ENCODE data around the gene SLC36A2. TPM values are rescaled to one million over a fixed set of nuclear protein-coding genes. Genes with fewer than 3 reads are reported as not detected.

Gene SLC36A2
- under 1 TPM in 1 of 3 donors, not detected in 2; 0.16 TPM for total RNA-seq

DNA sequence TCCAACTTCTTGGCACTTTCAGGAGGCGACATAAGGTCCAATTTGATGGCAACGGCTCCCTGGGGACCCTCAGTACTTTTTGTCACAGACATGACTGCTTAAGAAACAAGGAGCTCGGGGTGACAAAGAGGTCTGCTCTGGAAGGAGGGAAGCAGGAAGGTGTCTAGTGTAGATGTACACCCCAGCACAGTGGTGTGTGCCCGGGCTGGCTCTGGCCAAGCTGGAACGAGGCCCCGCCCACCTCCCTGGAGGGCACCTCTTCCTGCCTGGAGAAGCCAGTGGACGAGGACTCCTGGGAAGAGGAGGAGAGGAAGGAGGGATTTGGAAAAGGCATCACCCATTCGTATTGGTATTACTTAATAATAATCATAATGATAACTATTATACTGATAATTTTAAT is at the start of gene SLC36A2:
Gene SLC36A2 (minus strand): TSS at position 191 of the 400 bp plus-strand sequence. CDS start 99 bp downstream, at position 92.
- Histone ChIP-seq H3K27ac (no peak within 1 kb of the TSS), H3K9me3 (no peaks in the 10 kb centered on the region)
- intact Hi-C loops (cut with DNase I; ENCODE audit: low total_unique reads), result no loop called here

DNA sequence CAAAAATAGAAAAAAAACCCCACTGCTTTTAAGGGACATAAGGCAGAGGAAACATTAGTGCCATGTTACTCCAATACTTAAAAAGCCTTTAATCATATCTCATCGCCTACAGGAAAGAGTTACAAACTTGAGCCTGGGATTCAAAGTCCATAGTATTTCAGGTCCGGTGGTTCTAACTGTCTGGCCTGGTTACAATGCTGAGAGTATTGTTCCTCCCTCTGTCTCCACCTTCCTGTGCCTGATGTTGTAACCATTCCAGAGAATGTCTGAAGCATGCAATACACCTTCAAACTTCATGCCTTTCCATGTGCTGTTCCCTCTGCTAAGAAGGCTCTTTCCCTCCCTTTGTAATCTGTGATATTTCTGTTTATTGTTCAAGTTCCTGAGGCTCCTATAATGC is 41.6 kb upstream of the SLC36A2 start:
- Histone ChIP-seq H3K27me3 (no peaks in the 10 kb centered on the region), H3K4me3 (no peak overlapping the region), H3K27ac (no peak overlapping the region), H3K9me3 (no peaks in the 10 kb centered on the region), H3K36me3 (no peaks in the 10 kb centered on the region), H3K4me1 (no peaks in the 10 kb centered on the region)
- TF ChIP-seq POLR2A (IDR thresholded peaks at IDR 0.05) (no peak), POLR2AphosphoS5 (IDR thresholded peaks at IDR 0.05) (no peak)
- TF ChIP-seq, protein P1, sequence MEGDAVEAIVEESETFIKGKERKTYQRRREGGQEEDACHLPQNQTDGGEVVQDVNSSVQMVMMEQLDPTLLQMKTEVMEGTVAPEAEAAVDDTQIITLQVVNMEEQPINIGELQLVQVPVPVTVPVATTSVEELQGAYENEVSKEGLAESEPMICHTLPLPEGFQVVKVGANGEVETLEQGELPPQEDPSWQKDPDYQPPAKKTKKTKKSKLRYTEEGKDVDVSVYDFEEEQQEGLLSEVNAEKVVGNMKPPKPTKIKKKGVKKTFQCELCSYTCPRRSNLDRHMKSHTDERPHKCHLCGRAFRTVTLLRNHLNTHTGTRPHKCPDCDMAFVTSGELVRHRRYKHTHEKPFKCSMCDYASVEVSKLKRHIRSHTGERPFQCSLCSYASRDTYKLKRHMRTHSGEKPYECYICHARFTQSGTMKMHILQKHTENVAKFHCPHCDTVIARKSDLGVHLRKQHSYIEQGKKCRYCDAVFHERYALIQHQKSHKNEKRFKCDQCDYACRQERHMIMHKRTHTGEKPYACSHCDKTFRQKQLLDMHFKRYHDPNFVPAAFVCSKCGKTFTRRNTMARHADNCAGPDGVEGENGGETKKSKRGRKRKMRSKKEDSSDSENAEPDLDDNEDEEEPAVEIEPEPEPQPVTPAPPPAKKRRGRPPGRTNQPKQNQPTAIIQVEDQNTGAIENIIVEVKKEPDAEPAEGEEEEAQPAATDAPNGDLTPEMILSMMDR (IDR thresholded peaks at IDR 0.05), result no peak
- no peak for DNase-seq (ENCODE audit: low spot score in 2 of 2)
- intact Hi-C loops (cut with DNase I; ENCODE audit: low total_unique reads), result no loop called here

More for the DNA sequence above, at the start of gene SLC36A2:
- TF ChIP-seq POLR2AphosphoS5 (IDR thresholded peaks at IDR 0.05) (no peak), POLR2A (IDR thresholded peaks at IDR 0.05) (no peak)
- TF ChIP-seq, protein P1 (IDR thresholded peaks at IDR 0.05), result no peak
- no peak within 1 kb of the TSS for H3K4me3 ChIP-seq
- DNase-seq (ENCODE audit: low spot score in 2 of 2), result no peak
- H3K36me3 ChIP-seq, result no peaks in the 10 kb centered on the region
- peaks cover 0 to 4% of the 10 kb centered on the region in 2 donors for H3K27me3 ChIP-seq
- no peaks in the 10 kb centered on the region for H3K4me1 ChIP-seq

DNA sequence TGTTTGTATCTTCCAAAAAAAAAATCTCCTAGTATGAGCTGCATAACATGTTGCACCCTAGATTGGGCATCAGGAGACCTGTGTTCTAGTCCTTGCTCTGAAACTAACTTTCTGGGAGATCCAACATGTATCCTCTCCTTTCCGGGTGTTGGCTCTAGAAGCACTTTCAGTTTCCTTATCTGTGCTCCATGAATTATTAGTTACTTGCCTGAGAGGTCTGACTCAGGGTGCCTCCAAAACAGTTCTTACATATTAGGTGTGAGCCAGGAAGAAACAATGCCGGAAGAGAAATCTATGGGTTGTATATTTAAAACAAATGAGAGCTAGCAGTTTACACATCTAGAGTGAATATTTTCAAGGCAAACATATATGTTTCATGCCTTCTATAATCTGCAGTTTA is 36.7 kb upstream of the SLC36A2 start:
- intact Hi-C loops (cut with DNase I; ENCODE audit: low total_unique reads), result no loop called here
- Histone ChIP-seq H3K36me3 (no peaks in the 10 kb centered on the region), H3K27ac (no peak overlapping the region), H3K27me3 (no peaks in the 10 kb centered on the region), H3K4me1 (no peaks in the 10 kb centered on the region), H3K4me3 (no peak overlapping the region), H3K9me3 (no peaks in the 10 kb centered on the region)
- no peak for DNase-seq (ENCODE audit: low spot score in 2 of 2)
- TF ChIP-seq, protein P1 (IDR thresholded peaks at IDR 0.05), result no peak
- TF ChIP-seq POLR2A (IDR thresholded peaks at IDR 0.05) (no peak), POLR2AphosphoS5 (IDR thresholded peaks at IDR 0.05) (no peak)

DNA sequence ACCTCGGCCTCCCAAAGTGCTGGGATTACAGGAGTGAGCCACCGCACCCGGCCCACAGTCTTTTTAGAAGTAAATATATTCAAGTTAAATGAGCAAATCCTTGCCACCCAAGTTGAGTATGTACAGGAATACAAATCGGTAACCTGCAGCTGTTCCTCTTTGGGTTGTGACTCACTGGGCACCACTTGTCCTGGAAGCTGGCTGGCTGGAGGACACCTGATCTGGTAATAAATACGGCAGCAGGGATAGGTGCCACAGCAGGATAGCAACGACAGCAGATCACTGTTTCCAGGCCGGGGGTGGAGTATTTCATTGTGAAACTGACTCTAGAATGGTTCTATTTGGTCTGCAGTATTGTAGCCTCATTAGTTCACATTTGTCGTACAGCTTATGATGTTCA is 35.7 kb upstream of the SLC36A2 start:
- Histone ChIP-seq H3K4me1 (no peaks in the 10 kb centered on the region), H3K27ac (no peak overlapping the region), H3K36me3 (no peaks in the 10 kb centered on the region), H3K27me3 (no peaks in the 10 kb centered on the region), H3K4me3 (no peak overlapping the region), H3K9me3 (no peaks in the 10 kb centered on the region)
- no peak for DNase-seq (ENCODE audit: low spot score in 2 of 2)
- intact Hi-C loops (cut with DNase I; ENCODE audit: low total_unique reads), result no loop called here
- TF ChIP-seq, protein P1 (IDR thresholded peaks at IDR 0.05), result no peak
- TF ChIP-seq POLR2A (IDR thresholded peaks at IDR 0.05) (no peak), POLR2AphosphoS5 (IDR thresholded peaks at IDR 0.05) (no peak)

DNA sequence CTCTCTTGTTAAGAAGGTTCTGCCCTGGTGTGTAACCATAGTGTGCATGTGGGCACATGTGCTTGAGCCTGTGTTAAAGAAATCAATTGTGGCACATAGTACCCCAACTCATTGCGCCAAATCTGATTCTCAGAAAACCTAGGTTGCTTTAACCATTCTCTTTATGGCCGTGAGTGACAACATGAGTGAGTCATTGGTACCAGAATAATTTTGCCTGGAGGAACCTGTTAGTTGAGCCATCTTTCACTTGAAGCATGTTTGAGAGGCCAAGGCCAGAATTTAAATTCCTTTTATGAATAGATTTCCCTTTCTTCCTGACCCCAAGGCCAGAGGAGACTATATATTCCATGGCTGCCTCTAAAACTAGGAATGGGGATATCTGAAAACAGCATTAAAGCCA is 35.2 kb upstream of the SLC36A2 start:
- TF ChIP-seq POLR2A (IDR thresholded peaks at IDR 0.05) (no peak), POLR2AphosphoS5 (IDR thresholded peaks at IDR 0.05) (no peak)
- TF ChIP-seq, protein P1 (IDR thresholded peaks at IDR 0.05), result no peak
- Histone ChIP-seq H3K27ac (no peak overlapping the region), H3K4me1 (no peaks in the 10 kb centered on the region), H3K27me3 (no peaks in the 10 kb centered on the region), H3K9me3 (no peaks in the 10 kb centered on the region), H3K36me3 (no peaks in the 10 kb centered on the region), H3K4me3 (no peak overlapping the region)
- no peak for DNase-seq (ENCODE audit: low spot score in 2 of 2)
- intact Hi-C loops (cut with DNase I; ENCODE audit: low total_unique reads), result no loop called here
